Mesenteric fat pad (tissue), 1 donor: ENCODE data around the gene RGSL1. TPM values are rescaled to one million over a fixed set of nuclear protein-coding genes. Genes with fewer than 3 reads are reported as not detected.

Source experiments
- DNase-seq: peaks from one replicate; pipeline ENCODE4 v3.0.0-alpha.2; 2020; ENCODE audit warnings: low spot score
- total RNA-seq: library from RNA; stranded (reverse); fragmentation: NEBNext Ultra II Directional; extraction: Animal tissue kit (Norgen Biotek cat#: 25700); gene quantifications from one replicate; pipeline ENCODE4 v1.2.1, GENCODE V29; 2021
- donor health status: DM: yes; HTN: yes; CAD: no.

RGSL1 gene
- total RNA-seq, 1 donor from 2014 or later: not detected

DNA sequence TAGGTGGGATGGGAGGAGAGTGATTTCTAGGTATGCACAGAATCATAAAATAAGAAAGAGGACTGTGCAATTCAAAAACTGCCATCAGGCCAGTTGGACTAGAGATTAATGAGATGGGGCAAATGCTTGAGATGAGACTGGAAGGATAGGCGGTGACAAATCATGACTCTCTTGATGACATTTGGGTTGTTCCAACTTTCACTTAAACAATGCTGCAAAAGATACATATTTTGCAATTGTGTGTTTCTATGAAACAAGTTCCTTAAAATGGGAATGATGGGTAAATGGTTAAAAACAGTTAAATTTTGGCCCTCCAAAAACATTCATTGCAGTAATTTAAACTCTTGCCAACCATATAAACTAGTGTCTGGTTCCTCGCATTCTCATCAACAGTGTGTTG, 84.0 kb downstream of the RGSL1 start:
- no peak for DNase-seq

DNA sequence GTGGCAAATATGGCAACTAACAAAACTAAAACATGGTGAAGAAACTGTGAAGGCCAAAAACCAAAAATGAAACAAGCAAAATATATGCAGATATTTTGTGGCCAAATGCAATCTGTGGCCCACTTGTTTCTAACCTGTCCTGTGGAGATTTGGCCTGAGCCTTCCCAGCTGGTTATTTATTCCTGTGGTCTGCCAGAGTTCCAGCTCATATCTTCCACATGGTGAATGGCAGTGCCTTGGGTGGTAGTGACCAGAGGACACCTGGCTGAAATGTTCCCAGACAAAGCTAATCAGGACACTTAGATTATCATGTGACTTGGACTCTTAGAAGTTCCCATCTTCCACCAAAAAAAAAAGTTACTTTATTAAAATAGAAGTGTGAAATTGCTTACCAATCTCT, 99.4 kb downstream of the RGSL1 start:
- DNase-seq: no peak

- no peak for DNase-seq
Measured at GRCh38 chr1:182549811-182550210, 99.9 kb downstream of the RGSL1 start.

- DNase-seq: no peak
Measured at GRCh38 chr1:182552527-182552926, 102.6 kb downstream of the RGSL1 start.

DNA sequence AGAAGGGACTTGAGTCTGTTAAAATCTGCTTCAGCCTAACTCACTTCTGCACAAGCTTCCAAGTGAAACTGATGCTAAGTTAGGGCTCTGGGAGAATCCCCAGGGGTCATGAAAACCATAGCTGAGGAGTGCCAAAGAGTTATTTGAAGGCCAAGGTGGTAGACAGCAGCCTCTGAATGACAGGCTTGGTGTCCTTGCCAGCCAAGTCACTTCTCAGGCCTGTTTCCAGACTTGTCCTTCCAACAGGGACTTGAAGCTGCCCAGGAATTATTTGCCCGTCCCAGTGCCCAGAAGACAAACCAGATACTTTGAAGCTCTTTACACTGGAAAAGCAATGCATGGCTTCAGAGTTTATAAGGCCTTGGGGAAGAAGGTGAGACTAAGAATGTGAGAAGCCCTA, 105.5 kb downstream of the RGSL1 start:
- DNase-seq: no peak

DNA sequence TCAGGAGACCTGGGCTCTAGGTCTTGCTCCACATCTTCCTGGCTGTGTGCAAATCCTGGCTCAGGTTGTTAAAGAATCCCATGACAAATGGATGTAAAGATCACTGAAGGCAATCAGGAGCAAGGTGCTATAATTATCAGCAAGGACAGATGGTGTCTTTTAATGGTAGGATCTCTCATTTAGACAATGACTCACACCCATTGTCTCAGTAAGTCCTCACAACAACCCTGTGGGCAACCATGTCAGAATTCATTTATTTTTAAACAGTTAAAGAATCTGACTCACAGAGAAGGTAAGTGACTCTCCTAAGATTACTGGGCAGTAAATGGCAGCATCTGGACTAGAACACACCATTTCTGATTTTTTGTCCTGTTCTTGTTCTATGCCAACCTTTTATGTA, 106.3 kb downstream of the RGSL1 start:
- no peak for DNase-seq

GRCh38 chr1:182560392-182560984, 110.5 kb downstream of the RGSL1 start:
- DNase-seq: no peak

DNA sequence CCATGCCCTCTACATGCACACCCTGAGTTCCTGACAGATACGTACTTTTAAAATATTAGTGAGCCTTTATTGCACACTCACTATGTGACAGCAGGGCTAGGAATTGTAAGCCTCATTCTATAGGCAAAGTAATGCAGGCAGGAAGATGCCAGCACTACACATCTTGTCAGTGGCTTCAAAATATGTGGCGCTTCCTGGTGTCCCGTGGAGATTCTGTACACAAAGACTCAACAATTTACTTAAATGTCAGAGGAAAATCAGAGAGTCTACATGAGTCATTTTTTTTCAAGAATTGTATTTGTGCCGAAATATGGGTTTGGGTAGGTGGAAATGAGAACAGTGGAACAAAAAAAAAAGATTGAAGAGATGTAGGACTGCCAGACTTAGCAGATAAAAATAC, 111.5 kb downstream of the RGSL1 start:
- DNase-seq: no peak

GRCh38 chr1:182563095-182563494, 113.1 kb downstream of the RGSL1 start:
- no peak for DNase-seq

DNA sequence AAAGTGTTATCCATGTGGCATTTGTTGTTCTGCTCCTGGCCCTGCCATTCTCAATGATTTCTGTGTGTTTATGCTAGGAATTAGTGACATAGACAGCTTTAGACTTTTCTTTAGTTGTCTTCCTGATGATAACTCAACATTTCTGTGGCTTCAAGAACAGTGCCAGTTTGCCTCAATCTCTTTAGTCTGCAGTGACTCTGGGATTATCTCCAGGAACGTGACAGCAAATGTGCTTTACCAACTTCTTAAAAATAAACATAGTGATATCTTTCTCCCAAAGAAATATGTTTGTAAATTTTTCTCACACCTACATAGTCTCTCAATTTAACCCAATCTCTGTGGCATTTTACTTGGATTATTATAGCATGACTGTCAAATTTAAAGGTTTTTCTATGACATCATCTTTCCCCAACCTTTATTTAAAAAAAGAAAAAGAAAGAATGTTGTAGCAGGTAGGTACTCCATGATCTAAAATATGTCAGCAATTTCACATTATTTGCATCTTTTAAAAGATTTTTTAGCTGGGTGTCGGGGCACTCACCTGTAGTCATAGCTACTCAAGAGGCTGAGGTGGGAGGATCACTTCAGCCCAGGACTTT, 114.6 kb downstream of the RGSL1 start:
- DNase-seq: no peak

GRCh38 chr1:182565537-182565936, 115.6 kb downstream of the RGSL1 start:
- DNase-seq: no peak

DNA sequence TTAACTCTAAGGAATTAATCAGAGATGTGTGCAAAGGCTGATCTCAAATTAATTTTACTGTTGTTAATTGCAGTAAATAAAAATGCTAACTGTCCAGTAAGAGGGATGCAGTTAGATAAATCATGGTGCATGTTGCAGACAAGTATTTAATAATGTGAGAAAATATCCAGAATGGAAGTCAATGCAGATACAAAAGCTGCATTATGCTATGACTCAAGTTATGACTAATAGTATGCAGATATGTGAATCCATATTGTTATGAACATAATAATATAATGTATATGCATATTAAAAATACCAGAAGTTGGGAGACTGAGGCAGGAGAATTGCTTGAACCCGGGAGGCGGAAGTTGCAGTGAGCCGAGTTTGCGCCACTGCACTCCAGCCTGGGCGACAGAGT, 117.7 kb downstream of the RGSL1 start:
- no peak for DNase-seq

DNA sequence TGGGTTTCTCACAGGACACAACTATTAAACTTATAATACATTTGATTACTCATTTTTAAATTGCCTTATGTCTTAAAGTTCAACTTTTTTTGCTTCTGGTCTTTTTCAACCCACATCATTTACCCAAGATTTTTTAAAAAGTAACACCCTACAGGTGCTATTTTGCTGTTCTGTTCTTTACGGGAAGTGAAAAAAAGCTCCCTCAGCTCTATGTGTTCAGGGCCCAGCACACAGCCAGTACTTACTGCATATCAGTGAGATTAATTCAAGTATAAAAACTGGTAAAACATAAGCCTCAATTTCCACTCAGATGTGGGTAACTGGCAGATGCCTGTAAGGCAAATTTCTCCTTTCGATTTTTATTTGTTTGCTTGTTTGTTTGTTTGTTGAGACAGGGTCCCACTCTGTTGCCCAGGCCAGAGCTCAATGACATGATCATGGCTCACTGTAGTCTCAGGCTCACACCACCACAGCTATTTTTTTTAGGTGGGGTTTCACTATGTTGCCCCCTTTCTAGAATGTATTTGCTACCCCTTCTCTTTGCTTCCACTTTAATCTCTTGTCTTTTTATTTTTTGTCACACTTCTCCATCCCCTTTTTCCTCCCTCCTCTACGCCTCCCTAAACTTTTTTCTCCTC, 118.8 kb downstream of the RGSL1 start:
- DNase-seq: no peak

DNA sequence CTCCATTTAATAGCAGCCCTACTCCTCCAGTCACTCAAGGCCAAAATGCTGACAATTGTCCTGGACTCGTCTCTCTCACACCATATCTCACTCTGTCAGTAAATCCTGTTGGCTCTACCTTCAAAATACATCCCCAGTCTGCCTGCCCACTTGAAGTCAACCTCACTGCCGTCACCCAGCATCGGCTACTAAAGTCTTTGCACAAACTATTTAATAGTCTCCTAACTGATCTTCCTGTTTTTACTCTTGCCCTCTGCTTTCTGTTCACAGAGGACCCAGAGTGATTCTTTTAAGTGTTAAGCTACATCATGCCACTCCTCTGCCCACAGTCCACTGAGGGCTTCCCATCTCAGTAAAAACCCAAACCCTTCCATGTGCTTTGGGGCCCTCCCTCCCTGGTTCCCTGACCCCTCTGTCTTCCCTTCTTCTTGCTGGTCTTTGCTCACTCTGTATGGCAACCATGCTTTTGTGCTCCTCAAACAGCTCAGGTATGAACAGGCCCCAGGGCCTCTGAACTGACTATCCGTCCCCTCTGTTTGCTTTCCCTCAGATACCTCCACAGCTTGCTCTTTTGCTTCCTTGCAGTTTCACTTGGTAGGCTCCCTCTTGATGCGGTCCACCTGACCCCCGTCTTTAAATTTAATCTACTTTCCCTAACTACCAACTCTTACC, 120.1 kb downstream of the RGSL1 start:
- DNase-seq: no peak

GRCh38 chr1:182570611-182570970, 120.6 kb downstream of the RGSL1 start:
- no peak for DNase-seq

DNA sequence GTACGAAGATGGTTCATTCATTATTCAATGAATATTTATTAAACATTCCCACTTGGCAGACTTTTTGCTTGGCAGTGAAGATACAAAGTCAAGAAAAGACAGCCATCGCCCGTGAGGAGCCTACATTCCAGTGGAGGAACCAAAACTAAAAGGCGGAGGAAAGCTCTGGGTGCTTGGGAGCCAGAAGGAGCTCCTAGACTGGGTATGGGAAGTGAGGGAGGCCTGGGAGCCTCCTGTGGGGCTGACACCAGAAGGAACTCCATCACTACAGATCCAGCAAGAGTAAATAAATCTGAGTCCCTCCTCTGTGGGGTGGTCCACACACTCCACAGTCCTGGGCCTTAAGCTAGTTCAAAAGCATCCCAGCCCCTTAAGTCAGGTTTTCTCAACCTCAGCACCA, 124.2 kb downstream of the RGSL1 start:
- DNase-seq: no peak

DNA sequence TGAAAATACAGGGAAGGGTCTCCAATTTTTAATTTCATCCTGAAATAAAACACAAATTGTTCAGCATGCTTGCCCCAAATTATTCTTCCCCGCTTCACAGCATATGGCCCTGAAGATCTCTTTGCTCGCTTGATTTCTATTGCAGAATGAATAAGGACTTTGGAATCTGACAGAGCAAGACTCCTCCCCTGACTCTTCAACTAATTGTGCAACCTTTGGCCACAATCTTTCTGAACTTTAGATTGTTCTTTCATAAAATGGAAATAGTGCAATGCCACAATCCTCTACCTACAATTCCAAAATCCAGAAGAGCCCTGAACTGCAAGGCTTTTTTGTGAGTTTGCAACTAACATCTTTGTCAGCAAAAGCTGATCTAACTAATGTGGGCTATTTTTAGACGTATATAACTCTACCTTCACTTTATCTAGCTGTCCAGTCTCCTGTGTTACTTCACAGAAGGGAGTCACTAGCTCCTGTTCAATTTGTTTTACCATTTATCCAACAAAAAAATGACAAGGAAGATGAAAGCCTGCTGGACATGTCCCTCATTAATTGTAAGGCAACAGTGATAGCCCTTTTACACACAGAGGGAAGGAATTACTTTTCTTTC, 125.7 kb downstream of the RGSL1 start:
- DNase-seq: no peak

DNA sequence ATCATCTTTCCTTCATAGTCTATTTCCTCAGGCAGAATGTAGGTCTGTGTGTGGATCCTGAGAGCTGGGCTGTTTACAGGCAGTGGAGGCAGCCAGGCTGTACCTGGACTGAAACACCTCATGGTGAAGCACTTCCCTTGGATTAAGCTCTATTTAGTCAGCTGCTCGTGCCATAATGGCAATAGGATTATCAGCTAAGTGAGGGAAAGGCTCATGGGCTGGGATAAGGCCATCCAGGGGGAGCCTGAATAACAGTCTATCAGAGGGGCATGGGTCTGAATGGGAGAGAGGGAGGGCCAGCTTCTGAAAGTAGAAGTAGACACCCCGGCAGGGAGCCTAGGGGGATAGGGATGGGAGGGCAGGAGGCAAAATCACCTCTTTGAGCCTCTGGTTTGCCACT, 130.8 kb downstream of the RGSL1 start:
- DNase-seq: no peak

DNA sequence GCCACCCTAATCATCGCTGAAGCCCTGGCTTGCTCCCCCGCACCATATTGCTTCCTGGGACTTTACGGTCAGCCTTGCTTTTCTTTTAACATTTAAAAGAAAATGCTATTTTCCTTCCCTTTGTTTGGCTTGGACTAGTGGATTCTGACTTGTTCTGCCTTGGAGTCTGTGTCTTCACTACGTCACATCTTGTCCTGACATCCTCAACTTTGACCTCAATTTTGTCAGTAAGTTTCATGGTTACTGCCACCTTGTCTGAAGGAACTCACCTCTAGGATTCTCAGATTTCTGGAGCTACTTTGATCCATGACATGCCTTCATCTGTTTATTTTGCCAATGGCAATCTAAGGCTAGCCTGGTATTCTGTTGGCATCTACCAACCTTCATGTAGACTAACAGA, 134.8 kb downstream of the RGSL1 start:
- DNase-seq: no peak

DNA sequence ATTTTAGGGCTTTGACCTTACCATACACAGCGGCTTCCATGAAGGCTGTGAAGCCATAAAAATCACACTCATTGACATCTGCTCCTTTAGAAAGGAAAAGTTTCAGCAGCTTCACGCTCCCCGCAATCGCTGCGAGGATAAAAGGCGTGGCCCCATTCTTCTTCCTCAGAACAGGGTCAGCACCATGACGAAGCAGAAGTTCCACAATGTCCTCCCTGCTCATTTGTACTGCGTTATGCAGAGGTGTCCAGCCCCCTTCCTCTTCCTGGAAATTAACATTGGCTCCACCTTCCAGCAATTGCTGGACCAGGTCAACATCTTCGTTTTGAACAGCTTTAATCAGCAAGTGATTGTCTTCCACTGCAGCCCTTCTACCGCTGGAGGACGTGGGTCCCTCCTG, 136.4 kb downstream of the RGSL1 start:
- DNase-seq: no peak

DNA sequence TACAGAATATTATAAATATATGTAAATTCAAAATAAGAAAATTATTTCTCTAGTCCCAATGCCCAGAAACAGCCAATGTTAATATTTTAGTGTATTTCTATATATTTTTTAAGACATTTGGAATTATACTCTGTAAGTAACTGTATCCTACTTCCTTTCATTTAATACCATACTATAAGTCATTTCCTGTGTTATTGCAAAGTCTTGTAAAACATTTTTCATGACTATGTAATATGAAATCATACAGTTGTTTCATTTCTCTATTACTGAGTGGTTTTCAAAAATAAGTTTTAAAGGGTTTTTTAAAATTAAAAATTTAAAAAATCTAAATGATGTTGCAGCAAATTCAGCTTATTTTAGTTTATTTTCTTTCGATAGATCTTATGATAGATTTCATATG, 137.1 kb downstream of the RGSL1 start:
- no peak for DNase-seq
